Caco-2 (cell line): Measurements from ENCODE around the gene PARD6G. TPM values are rescaled to one million over a fixed set of nuclear protein-coding genes. Genes with fewer than 3 reads are reported as not detected.

ENCODE experiments used
- BruUV-seq: library from RNA; stranded (reverse); fragments of 400-500 nt; replicated peaks from 2 replicates; lab custom pipeline; 2021; lab: Mats Ljungman, UMichigan
- CTCF ChIA-PET: fragments of 300-600 bp; sonication (Branson Sonifier 250); formaldehyde crosslinking; loops from one replicate; lab custom pipeline; 2022; ENCODE audit warnings: antibody characterized with exemption; lab: Charles Lee
- POLR2A ChIA-PET: fragments of 300-600 bp; sonication (Branson Sonifier 250); formaldehyde crosslinking; loops from one replicate; lab custom pipeline; 2022; ENCODE audit warnings: antibody characterized with exemption; lab: Charles Lee
- DNase-seq, 2 experiments: peaks; one replicate each; pipeline versions ENCODE4 v3.0.0 to v3.0.0-alpha.2; 2020 to 2022
- H3K27me3 ChIP-seq: replicated peaks from 2 replicates; pipeline ENCODE4 v1.6.0; 2011; ENCODE audit warnings: low read length; ENCODE audit not compliant: control insufficient read depth, insufficient read depth
- H3K36me3 ChIP-seq: 2 replicates; pipeline ENCODE4 v1.5.1; 2011; ENCODE audit warnings: low read length; ENCODE audit not compliant: control insufficient read depth, insufficient read depth
- H3K4me1 ChIP-seq: fragments of 250-450 bp; sonication (Bioruptor Pico); 2 replicates; pipeline ENCODE4 v1.5.1; 2020; ENCODE audit warnings: mild to moderate bottlenecking
- H3K4me3 ChIP-seq: 2 replicates; pipeline ENCODE4 v1.5.1; 2011; ENCODE audit warnings: low read depth, mild to moderate bottlenecking, control low read depth, low read length
- H3K9me3 ChIP-seq: fragments of 250-450 bp; sonication (Bioruptor Pico); 2 replicates; pipeline ENCODE4 v1.5.1; 2020; ENCODE audit warnings: mild to moderate bottlenecking, moderate library complexity
- H3K27ac Mint-ChIP-seq: one replicate; pipeline ENCODE4 v1.8.0; 2022; ENCODE audit warnings: mixed read lengths; ENCODE audit not compliant: unreplicated experiment
- H3K27me3 Mint-ChIP-seq: one replicate; pipeline ENCODE4 v1.8.0; 2022; ENCODE audit warnings: mixed read lengths; ENCODE audit not compliant: insufficient read depth, unreplicated experiment
- H3K36me3 Mint-ChIP-seq: one replicate; pipeline ENCODE4 v1.8.0; 2022; ENCODE audit warnings: mild to moderate bottlenecking, mixed read lengths; ENCODE audit not compliant: insufficient read depth, unreplicated experiment
- H3K4me1 Mint-ChIP-seq: one replicate; pipeline ENCODE4 v1.8.0; 2022; ENCODE audit warnings: low read depth, mixed read lengths; ENCODE audit not compliant: unreplicated experiment
- H3K4me3 Mint-ChIP-seq: one replicate; pipeline ENCODE4 v1.8.0; 2022; ENCODE audit warnings: mild to moderate bottlenecking, moderate library complexity, mixed read lengths; ENCODE audit not compliant: unreplicated experiment
- H3K9me3 Mint-ChIP-seq: one replicate; pipeline ENCODE4 v1.8.0; 2022; ENCODE audit warnings: mixed read lengths; ENCODE audit not compliant: unreplicated experiment
- intact Hi-C: fragments of 100-400 bp; cut with micrococcal nuclease; formaldehyde crosslinking; loops from one replicate; pipeline ENCODE4 v1.10.0; 2022; ENCODE audit not compliant: unreplicated experiment
- total RNA-seq: library from RNA; stranded (reverse); gene quantifications from 2 replicates; pipeline ENCODE4 v1.2.3, GENCODE V29; 2022
- TF ChIP-seq, protein P1 (sequence below), 2 experiments: fragments of 200-600 bp in 1 of 2; IDR thresholded peaks; 1 replicate in 1 of 2; 2 replicates in 1 of 2; pipeline versions ENCODE4 v1.5.1 to v1.8.0; 2011 to 2022; ENCODE audit warnings: antibody characterized with exemption in 1 of 2, control low read depth in 1 of 2, inconsistent platforms in 1 of 2, low read depth in 1 of 2, low read length in 1 of 2, mild to moderate bottlenecking in 1 of 2, moderate library complexity in 1 of 2; ENCODE audit not compliant: insufficient read depth in 1 of 2, severe bottlenecking in 1 of 2, unreplicated experiment in 1 of 2

The PARD6G gene
- total RNA-seq, 1 experiment from 2014 or later, result 1.3 TPM

DNA sequence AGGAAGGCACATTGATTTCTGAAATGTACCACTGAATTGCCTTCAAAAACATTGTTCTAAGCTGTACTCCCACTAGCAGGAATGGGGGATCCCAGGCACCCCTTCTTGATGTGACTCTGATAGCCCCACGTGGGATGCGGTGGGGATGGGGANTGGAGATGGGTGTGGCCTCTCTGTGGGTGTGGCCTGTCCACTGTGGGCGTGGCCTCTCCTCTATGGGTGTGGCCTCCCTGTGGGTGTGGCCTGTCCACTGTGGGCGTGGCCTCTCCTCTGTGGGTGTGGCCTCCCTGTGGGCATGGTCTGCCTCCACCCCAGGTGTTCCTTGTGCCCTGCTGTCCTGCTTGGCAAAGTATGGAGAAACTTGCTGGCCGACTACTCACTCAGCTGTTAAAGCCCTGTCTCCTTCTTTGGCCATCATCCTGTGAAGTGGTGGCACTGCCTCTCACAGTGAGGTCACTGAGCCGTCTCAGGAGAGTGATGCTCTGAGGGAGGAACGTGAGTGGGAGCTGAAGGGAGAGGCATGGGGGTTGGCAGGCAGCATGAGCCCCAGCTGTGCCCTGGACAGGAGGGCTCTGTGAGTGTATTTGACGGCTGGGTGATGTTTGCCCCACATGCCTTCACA, 6.7 kb upstream of the PARD6G start:
- BruUV-seq, result no TSS peak
- no peak for DNase-seq
- no peaks in the 10 kb centered on the region for H3K9me3 ChIP-seq
- POLR2A ChIA-PET, result no interaction called here
- no peaks in the 10 kb centered on the region for H3K36me3 ChIP-seq
- no peaks in the 10 kb centered on the region for H3K27me3 Mint-ChIP-seq
- peaks cover 12% of the 10 kb centered on the region for H3K9me3 Mint-ChIP-seq
- TF ChIP-seq, protein P1, sequence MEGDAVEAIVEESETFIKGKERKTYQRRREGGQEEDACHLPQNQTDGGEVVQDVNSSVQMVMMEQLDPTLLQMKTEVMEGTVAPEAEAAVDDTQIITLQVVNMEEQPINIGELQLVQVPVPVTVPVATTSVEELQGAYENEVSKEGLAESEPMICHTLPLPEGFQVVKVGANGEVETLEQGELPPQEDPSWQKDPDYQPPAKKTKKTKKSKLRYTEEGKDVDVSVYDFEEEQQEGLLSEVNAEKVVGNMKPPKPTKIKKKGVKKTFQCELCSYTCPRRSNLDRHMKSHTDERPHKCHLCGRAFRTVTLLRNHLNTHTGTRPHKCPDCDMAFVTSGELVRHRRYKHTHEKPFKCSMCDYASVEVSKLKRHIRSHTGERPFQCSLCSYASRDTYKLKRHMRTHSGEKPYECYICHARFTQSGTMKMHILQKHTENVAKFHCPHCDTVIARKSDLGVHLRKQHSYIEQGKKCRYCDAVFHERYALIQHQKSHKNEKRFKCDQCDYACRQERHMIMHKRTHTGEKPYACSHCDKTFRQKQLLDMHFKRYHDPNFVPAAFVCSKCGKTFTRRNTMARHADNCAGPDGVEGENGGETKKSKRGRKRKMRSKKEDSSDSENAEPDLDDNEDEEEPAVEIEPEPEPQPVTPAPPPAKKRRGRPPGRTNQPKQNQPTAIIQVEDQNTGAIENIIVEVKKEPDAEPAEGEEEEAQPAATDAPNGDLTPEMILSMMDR (IDR thresholded peaks at IDR 0.05; ENCODE audit: insufficient read depth in 1 of 2, low read depth in 1 of 2, low read length in 1 of 2, severe bottlenecking in 1 of 2, unreplicated experiment in 1 of 2), result no peak
- no peak overlapping the region for H3K27ac Mint-ChIP-seq
- intact Hi-C loops, result no loop called here
- no peaks in the 10 kb centered on the region for H3K27me3 ChIP-seq
- H3K4me3 ChIP-seq, result no peak overlapping the region
- H3K4me1 ChIP-seq, result no peaks in the 10 kb centered on the region
- no peak overlapping the region for H3K4me3 Mint-ChIP-seq
- H3K4me1 Mint-ChIP-seq, result no peaks in the 10 kb centered on the region
- CTCF ChIA-PET, result no interaction called here
- no peaks in the 10 kb centered on the region for H3K36me3 Mint-ChIP-seq

DNA sequence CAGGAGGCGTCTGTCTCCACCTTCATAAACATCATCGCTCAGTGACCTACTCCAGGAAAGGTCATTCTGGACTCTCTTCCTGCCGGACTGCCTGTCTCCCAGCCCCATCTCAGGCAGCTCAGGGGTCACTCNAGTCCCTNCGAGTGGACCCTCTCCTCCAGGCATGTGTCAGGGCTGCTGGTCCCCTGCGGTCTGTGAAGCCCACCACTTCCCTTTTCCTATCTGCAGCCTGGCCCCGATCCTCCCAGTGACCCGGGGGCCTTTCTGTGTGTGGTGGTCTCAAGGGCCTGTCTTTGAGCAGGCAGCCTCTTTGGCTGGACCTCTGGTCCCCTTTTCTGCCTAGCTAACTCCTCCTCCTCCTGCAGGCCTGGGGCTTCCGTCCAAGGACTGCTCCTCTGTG, 5.9 kb upstream of the PARD6G start:
- POLR2A ChIA-PET, result no interaction called here
- TF ChIP-seq, protein P1 (IDR thresholded peaks at IDR 0.05; ENCODE audit: insufficient read depth in 1 of 2, low read depth in 1 of 2, low read length in 1 of 2, severe bottlenecking in 1 of 2, unreplicated experiment in 1 of 2), result no peak
- no peak for DNase-seq
- H3K27me3 ChIP-seq, result no peaks in the 10 kb centered on the region
- H3K36me3 Mint-ChIP-seq, result no peaks in the 10 kb centered on the region
- H3K4me1 ChIP-seq, result no peaks in the 10 kb centered on the region
- no TSS peak for BruUV-seq
- no peak overlapping the region for H3K27ac Mint-ChIP-seq
- no peaks in the 10 kb centered on the region for H3K9me3 ChIP-seq
- intact Hi-C loops, result no loop called here
- H3K9me3 Mint-ChIP-seq, result peaks cover 12% of the 10 kb centered on the region
- no peaks in the 10 kb centered on the region for H3K36me3 ChIP-seq
- no peaks in the 10 kb centered on the region for H3K4me1 Mint-ChIP-seq
- no peak overlapping the region for H3K4me3 ChIP-seq
- CTCF ChIA-PET, result no interaction called here
- H3K27me3 Mint-ChIP-seq, result no peaks in the 10 kb centered on the region
- no peak overlapping the region for H3K4me3 Mint-ChIP-seq

DNA sequence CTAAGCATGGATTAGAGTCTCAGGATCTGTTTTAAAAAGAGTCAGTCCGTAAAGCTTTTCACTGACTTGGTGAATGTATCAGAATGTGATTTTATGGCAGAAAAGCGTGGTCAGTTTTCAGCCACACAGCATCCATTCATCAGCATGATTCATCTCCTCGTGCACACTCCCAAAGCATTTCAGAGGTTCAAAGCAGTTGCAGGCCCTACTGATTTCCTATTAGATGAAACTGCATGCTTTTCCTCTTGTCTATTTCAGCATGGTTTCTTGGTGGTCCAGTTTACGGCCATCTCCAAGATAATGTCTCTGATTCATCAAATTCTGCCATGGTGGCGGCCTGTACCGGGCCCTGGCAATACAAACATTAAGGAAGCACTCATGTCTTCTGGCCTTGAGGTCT, 4.8 kb upstream of the PARD6G start:
- Histone ChIP-seq H3K4me1 (no peaks in the 10 kb centered on the region), H3K4me3 (no peak overlapping the region), H3K27me3 (no peaks in the 10 kb centered on the region), H3K9me3 (no peaks in the 10 kb centered on the region), H3K36me3 (no peaks in the 10 kb centered on the region)
- intact Hi-C loops, result no loop called here
- DNase-seq, result no peak
- Mint-ChIP-seq H3K4me3 (no peak overlapping the region), H3K4me1 (no peaks in the 10 kb centered on the region), H3K36me3 (no peaks in the 10 kb centered on the region), H3K27ac (no peak overlapping the region), H3K9me3 (peaks cover 7% of the 10 kb centered on the region), H3K27me3 (no peaks in the 10 kb centered on the region)
- TF ChIP-seq, protein P1 (IDR thresholded peaks at IDR 0.05; ENCODE audit: insufficient read depth in 1 of 2, low read depth in 1 of 2, low read length in 1 of 2, severe bottlenecking in 1 of 2, unreplicated experiment in 1 of 2), result no peak
- BruUV-seq, result no TSS peak
- ChIA-PET CTCF (no interaction called here), POLR2A (no interaction called here)
